ENCODE measurements around the gene CCDC3.

- TF ChIP-seq POLR2A (IDR thresholded peaks at IDR 0.05): no peak
- no peak for TF ChIP-seq CTCF (IDR thresholded peaks at IDR 0.05 in 4 of 5, conservative IDR thresholded peaks at IDR 0.05 in 1 of 5)
Observed at GRCh38 chr10:12995425-12995861, 6.1 kb downstream of the CCDC3 start.
